Measurements from ENCODE around the gene SLC12A6. TPM values are rescaled to one million over a fixed set of nuclear protein-coding genes. Genes with fewer than 3 reads are reported as not detected.

Gene SLC12A6
- total RNA-seq, 1 experiment from 2014 or later, result 19.5 TPM

DNA sequence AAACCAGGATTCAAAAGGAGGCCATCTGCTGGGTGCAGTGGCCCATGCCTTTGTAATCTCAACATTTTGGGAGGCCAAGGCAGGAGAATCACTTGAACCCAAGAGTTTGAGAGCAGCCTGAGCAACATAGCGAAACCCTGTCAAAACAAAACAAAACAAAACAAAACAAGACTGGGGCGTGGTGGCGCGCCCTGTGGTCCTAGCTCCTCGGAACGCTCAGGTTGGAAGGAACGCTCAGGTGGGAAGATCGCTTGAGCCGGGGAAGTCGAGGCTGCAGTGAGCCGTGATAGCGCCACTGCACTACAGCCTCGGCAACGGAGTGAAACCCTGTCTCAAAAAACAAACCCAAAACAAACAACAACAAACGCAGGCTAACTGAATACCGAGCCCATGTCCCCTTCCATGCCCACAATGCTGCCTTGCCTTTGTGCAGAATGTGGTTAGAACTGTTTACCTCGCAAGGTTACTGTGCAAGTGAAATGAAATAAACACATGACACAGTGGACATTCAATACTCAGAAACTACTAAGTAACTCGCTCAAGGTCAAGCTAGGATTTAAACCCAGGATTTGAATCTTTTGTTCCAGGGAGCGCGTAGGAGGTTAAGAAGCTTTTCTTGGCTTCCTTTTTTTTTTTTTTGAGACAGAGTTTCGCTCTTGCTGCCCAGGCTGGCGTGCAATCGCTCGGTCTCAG, 113.5 kb downstream of the SLC12A6 start:
- intact Hi-C loops (cut with micrococcal nuclease; ENCODE audit: unreplicated experiment), result no loop called here
- Histone ChIP-seq H3K9me3 (ENCODE audit: control insufficient read depth, insufficient read depth, low read depth, low read length) (no peaks in the 10 kb centered on the region), H3K27me3 (ENCODE audit: control insufficient read depth, insufficient read depth, low read length) (no peaks in the 10 kb centered on the region), H3K36me3 (ENCODE audit: control insufficient read depth, insufficient read depth, low read length) (no peaks in the 10 kb centered on the region), H3K4me3 (ENCODE audit: low read depth in 2 of 2, low read length in 2 of 2) (peak overlapping the region; percentile 84 to 97), H3K27ac (ENCODE audit: low read length) (peak overlapping the region; percentile 89), H3K4me1 (ENCODE audit: control insufficient read depth, insufficient read depth, low read length) (peaks cover 4% of the 10 kb centered on the region)
- POLR2A ChIA-PET, result interaction anchor here (0.6 to 0.7 kb wide), 3 partner anchors 11 to 113 kb away, joined by 3 read pairs; partner anchors contain the start of gene SLC12A6
- CTCF ChIA-PET, result no interaction called here
- ATAC-seq (peak; percentile 23; the same call in 1 of the 2 replicates), DNase-seq (ENCODE audit: low read depth, low spot score) (no peak)
- BruUV-seq (replicated peaks), result TSS peak; percentile 83
- in situ Hi-C loops (cut with HindIII; ENCODE audit: low pct_unique_long_range_greater_than_20kb, low sequenced_read_pairs), result no loop called here
- TF ChIP-seq SIN3A (IDR thresholded peaks at IDR 0.05; ENCODE audit: borderline replicate concordance, insufficient read depth, low read depth, low read length), result 0 out of 2 replicates have a peak, but pooled peaks have one; percentile 47
- TF ChIP-seq, protein P1, sequence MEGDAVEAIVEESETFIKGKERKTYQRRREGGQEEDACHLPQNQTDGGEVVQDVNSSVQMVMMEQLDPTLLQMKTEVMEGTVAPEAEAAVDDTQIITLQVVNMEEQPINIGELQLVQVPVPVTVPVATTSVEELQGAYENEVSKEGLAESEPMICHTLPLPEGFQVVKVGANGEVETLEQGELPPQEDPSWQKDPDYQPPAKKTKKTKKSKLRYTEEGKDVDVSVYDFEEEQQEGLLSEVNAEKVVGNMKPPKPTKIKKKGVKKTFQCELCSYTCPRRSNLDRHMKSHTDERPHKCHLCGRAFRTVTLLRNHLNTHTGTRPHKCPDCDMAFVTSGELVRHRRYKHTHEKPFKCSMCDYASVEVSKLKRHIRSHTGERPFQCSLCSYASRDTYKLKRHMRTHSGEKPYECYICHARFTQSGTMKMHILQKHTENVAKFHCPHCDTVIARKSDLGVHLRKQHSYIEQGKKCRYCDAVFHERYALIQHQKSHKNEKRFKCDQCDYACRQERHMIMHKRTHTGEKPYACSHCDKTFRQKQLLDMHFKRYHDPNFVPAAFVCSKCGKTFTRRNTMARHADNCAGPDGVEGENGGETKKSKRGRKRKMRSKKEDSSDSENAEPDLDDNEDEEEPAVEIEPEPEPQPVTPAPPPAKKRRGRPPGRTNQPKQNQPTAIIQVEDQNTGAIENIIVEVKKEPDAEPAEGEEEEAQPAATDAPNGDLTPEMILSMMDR (IDR thresholded peaks at IDR 0.05), result no peak

DNA sequence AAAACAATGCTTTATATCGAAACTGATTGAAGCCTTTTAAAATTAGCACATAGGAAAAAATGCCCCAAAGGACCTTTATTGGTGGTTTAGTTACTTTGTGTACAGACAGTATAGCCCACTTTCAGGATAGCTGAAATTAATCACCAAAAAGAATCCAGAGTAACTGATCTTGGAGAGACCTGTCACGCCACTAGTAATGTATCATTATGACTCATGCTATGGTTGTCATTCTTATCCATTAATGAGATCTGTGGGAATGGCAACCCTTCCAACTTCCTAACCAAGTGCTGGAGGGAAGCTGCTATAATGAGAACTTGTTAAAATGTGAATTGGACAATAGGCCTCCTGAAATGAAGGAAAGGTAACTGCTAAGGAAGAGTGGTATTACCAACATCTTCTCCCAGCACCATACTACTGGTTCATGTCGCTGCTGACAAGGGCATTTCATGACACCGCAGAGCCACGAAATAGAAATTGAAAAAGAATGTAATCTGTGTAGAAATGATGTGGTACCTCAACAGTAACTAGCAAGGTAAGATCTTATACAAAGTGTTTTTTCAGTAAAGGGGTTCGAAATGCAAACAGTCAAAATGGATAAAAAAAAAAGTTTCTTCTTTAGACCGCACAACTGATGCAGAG, 119.9 kb downstream of the SLC12A6 start:
- Histone ChIP-seq H3K27me3 (ENCODE audit: control insufficient read depth, insufficient read depth, low read length) (no peaks in the 10 kb centered on the region), H3K27ac (ENCODE audit: low read length) (no peak overlapping the region), H3K4me1 (ENCODE audit: control insufficient read depth, insufficient read depth, low read length) (no peaks in the 10 kb centered on the region), H3K36me3 (ENCODE audit: control insufficient read depth, insufficient read depth, low read length) (no peaks in the 10 kb centered on the region), H3K9me3 (ENCODE audit: control insufficient read depth, insufficient read depth, low read depth, low read length) (no peaks in the 10 kb centered on the region), H3K4me3 (ENCODE audit: low read depth in 2 of 2, low read length in 2 of 2) (no peak overlapping the region)
- in situ Hi-C loops (cut with HindIII; ENCODE audit: low pct_unique_long_range_greater_than_20kb, low sequenced_read_pairs) (no loop called here), intact Hi-C loops (cut with micrococcal nuclease; ENCODE audit: unreplicated experiment) (no loop called here)
- TF ChIP-seq TCF7L2 (IDR thresholded peaks at IDR 0.05; ENCODE audit: low read depth, low read length) (no peak), SIN3A (IDR thresholded peaks at IDR 0.05; ENCODE audit: borderline replicate concordance, insufficient read depth, low read depth, low read length) (no peak), POLR2AphosphoS5 (IDR thresholded peaks at IDR 0.05; ENCODE audit: low read depth, low read length) (no peak)
- TF ChIP-seq, protein P2, sequence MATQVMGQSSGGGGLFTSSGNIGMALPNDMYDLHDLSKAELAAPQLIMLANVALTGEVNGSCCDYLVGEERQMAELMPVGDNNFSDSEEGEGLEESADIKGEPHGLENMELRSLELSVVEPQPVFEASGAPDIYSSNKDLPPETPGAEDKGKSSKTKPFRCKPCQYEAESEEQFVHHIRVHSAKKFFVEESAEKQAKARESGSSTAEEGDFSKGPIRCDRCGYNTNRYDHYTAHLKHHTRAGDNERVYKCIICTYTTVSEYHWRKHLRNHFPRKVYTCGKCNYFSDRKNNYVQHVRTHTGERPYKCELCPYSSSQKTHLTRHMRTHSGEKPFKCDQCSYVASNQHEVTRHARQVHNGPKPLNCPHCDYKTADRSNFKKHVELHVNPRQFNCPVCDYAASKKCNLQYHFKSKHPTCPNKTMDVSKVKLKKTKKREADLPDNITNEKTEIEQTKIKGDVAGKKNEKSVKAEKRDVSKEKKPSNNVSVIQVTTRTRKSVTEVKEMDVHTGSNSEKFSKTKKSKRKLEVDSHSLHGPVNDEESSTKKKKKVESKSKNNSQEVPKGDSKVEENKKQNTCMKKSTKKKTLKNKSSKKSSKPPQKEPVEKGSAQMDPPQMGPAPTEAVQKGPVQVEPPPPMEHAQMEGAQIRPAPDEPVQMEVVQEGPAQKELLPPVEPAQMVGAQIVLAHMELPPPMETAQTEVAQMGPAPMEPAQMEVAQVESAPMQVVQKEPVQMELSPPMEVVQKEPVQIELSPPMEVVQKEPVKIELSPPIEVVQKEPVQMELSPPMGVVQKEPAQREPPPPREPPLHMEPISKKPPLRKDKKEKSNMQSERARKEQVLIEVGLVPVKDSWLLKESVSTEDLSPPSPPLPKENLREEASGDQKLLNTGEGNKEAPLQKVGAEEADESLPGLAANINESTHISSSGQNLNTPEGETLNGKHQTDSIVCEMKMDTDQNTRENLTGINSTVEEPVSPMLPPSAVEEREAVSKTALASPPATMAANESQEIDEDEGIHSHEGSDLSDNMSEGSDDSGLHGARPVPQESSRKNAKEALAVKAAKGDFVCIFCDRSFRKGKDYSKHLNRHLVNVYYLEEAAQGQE (IDR thresholded peaks at IDR 0.05; ENCODE audit: insufficient read depth in 1 of 2, low read depth in 2 of 2, low read length in 1 of 2), result no peak
- TF ChIP-seq, protein P1 (IDR thresholded peaks at IDR 0.05), result no peak
- CTCF ChIA-PET, result no interaction called here
- DNase-seq (ENCODE audit: low read depth, low spot score) (no peak), ATAC-seq (0 out of 2 replicates have a peak, but pooled peaks have one; percentile 50)
- BruUV-seq (replicated peaks), result no TSS peak
- POLR2A ChIA-PET, result no interaction called here

Measured in Panc1 (cell line).